Measurements from ENCODE around the gene RAB40C.

Gene RAB40C

GRCh38 chr16:574021-574760, 15.7 kb upstream of the RAB40C start:
- no peak for DNase-seq (ENCODE audit: low read depth in 2 of 2)

GRCh38 chr16:575354-576196, 14.3 kb upstream of the RAB40C start:
- DNase-seq (ENCODE audit: low read depth in 2 of 2) = no peak

DNA sequence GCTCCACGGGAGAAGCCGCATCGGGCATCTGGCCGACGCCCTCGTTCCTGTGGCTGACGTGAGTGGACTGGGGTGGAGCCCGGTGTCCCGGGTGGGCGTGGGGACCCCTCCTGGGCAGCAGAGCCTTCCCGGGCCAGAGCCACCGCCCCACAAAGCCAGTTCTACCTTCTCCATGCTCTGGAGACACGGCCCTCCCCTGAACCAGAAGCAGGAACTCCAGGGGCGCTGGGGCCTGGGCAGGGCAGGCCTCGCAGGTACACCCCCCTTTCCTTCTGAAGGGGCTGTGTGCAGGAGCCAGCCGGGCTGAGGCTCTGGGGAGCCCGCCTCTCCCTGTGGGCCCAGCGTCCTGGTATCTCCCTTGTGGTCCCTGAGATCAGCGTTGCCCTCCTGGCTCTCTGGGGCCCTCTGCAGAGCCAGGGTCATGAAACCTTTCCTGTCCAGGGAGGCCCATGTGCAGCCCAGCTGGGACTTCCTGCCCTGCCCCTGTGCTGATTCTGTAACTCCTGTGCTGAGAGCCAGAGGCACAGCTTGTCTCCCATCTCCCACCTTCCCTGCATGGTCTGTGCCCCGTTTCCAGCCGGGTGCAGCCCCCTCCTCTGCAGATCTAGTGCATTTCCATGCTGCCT, 13.6 kb upstream of the RAB40C start:
- DNase-seq (ENCODE audit: low read depth in 2 of 2) = no peak

DNA sequence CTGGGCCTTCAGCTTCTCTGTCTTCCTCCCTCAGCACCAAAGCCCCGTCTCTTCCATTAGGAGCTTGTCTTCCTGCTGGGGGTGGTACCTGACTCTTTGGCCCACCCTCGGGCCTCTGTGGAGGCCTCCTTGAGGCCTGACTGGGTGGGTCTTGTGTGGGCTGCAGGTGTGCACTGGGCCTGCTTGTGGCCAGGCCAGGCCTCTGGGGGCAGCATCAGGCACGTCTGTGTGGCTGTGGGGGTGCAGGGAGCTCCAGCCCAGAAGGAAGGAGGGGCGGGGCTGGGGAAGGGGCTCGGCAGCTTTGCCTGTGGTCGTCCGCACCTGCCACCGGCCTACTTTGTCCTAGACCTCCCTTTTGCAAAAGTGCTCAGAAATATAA, 13.1 kb upstream of the RAB40C start:
- DNase-seq (ENCODE audit: low read depth in 2 of 2) = no peak

DNA sequence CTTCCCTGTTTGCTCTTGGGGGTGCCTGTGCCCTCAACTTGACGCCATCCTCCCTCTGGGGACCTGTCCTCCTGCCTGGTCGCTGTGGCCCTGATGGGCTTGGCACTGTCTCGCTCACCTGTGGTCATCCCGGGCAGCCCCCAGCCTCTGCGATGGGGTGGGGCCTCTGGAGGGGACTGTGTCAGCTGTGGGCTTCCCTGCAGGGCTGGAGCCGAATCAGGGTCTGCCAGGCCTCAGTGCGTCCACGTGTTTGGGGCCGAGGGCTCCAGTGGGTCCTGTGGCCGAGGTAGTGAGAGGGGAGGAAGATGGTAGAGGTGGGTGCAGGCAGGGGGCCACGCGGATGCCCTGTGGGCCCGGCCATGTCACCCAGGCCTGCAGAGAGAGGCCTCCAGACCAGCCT, 12.1 kb upstream of the RAB40C start:
- DNase-seq (ENCODE audit: low read depth in 2 of 2) = no peak

DNA sequence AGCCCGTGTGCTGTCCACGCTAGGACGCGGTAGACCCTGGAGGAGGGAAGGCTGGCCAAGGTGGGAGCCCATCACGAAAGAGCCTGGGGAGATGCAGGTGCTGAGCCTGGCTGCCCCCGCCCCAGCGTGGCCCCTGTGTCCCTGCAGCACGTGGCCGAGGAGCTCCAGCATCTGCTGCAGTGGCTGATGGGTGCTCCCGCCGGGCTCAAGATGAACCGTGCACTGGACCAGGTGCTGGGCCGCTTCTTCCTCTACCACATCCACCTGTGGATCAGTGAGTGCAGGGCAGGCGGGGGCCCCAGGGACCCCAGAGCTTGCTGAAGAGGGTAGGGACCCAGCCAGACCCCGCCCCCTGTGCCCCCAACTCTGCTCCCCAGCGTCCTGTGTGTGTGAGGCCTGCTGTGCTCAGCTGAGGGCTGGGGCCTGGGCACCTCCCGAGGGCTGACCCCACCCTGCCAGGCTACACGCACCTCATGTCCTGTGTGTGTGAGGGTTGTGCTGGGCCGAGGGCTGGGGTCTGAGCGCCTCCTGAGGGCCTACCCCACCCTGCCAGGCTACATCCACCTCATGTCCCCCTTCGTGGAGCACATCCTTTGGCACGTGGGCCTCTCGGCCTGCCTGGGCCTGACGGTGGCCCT, 11.5 kb upstream of the RAB40C start:
- no peak for DNase-seq (ENCODE audit: low read depth in 2 of 2)

GRCh38 chr16:578870-579405, 10.9 kb upstream of the RAB40C start:
- peak; percentile 36 to 56 for DNase-seq (ENCODE audit: low read depth in 2 of 2)

- DNase-seq (ENCODE audit: low read depth in 2 of 2) = no peak
These were observed 9.5 kb upstream of the RAB40C start for GRCh38 chr16:580141-580945.

DNA sequence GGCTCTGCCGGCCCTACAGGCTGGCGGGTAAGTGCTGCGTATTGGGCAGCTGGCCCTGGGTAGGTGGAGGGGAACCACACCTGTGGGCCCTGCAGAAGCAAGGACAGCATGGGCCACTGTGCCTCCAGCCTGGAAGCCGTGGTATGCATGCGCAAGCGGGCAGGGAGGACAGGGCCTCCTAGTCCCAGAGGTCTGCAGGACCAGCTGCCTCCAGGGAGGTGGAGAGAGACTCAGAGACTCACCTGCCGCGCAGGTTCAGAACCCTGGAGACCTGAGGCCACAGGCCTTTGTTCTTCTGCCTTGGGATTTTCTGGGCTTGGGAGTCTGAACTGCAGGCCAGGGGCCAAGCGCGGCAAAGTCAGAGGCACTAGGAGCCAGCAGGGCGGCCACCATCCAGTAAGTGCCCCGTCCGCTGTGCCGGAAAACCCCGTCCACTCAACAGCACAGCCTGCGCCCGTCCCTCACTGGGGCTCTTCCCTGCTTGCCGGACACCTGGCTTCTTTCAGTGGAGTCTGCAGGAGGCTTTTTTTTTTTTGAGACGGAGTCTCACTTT, 8.8 kb upstream of the RAB40C start:
- no peak for DNase-seq (ENCODE audit: low read depth in 2 of 2)

DNA sequence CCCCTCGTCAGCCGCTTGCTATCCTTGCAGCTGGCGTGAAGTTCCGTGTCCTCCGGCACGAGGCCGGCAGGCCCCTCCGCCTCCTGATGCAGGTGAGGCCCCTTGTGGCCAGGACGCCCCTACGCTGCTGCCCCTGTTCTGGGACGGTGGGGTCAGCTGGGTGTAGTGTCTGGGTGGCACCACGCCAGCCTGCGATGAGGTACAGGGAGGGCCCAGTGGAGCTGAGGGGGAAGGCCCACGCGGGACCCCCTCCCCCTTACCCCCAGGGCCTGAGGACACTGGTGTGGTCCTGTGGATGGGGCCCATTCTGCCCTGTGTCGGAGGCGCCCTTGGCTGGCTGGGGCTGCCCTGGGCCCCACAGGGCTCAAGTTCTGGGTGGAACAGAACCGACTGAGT, 7.7 kb upstream of the RAB40C start:
- DNase-seq (ENCODE audit: low read depth in 2 of 2) = no peak

DNA sequence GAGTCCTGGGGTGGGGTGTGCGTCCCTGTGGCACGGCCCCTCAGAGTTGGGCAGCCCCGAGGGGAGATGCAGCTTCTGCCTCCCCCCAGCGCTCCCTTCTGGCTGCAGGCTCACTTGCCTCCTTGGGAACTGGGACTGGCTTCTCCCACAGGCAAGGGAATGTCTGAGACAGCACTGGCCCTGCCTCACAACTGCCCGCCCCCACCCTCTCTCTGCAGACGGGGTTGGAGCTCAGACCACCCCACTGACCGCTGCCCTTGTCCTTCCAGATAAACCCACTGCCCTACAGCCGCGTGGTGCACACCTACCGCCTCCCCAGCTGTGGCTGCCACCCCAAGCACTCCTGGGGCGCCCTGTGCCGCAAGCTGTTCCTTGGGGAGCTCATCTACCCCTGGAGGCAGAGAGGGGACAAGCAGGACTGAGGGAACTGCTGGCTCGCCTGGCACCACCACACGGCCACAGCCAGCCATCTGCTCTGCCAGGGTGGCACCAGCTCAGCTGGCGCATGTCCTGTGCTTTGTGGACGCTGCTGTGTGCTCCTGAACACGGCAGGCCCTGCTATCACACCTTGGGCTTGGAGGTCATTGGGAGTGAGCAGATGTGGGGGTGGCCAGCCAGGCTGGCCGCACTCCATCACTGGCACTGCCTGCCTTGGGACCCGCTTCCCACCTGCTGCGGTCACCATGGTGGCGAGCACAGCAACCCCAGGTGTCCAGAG, 7.1 kb upstream of the RAB40C start:
- no peak for DNase-seq (ENCODE audit: low read depth in 2 of 2)

DNA sequence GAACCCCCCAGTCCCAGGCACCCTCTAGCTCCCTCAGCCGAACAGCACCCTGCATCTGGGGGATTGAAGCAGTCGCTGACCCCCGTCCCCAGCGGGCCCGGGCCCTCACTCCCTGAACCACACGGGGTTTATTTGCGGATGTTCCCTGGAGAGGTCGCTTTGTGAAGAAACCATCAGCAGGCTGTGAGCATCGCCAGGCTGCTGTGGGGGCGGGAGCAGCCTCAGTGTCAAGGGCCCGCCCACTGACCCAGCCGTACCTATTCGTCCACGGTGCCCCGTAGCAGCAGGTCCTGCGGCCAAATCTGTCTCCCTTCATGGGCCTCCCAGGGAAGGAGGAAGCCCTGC, 6.4 kb upstream of the RAB40C start:
- DNase-seq (ENCODE audit: low read depth in 2 of 2) = no peak

DNA sequence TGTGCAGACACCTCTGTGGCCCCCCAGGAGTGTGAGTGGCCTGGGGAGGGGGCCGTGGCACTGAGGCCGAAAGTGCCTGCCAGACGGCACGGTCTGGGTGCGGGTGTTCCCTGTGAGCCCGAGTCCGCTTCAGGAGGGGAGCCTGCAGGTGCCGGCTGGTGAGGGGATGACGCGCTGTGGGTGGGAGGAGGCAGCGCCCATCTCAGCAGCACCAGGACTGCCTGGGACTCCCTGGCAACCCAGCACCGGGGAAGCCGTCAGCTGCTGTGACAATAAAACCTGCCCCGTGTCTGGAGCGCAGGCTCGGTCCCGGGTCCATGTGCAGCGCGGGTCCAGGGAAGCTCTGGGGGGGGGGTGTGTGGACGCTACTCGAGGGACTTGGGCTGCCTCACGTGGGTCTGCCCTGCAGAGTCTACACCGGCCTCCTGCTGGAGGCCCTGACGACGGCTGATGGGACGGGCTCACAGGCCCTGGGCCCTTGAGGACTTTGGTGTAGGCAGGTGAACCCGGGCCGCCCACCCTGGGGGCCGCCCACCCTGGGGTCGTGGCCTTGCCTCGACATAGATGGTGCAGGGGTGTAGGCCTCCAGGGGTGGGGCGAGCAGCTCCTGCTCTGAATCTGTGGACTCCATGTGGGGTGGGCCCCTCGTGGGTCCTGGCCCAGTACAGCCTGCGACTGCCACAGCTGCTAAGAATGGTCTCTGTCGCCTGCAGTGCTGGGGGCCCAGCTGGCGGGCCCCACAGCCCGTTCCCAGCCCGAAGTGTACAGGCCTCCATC, 5.9 kb upstream of the RAB40C start:
- no peak for DNase-seq (ENCODE audit: low read depth in 2 of 2)

GRCh38 chr16:585351-585750, 4.5 kb upstream of the RAB40C start:
- DNase-seq (ENCODE audit: low read depth in 2 of 2) = no peak

DNA sequence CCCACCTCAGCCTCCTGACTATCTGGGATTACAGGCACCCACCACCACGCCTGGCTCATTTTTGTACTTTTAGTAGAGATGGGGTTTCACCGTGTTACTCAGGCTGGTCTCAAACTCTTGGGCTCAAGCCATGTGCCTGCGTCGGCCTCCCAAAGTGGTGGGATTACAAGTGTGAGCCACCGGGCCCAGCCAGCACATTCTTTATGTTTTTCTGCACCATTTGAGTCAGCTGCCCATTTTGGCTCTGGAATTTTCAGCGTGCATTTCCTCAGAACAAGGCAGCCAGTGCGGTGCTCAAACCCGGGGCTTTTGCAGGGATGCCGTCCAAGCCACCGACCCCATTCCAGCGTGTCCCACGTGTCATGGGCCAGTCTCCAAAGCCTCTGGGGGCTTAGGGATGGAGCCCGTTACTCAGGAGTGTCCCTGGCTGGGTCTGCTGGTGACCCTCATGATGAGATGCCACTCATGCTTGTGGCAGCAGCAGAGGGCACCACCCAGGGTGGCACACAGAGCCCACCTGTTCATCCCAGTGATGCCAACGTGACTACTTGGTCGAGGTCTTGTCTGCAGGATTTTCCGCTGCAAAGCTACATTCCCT, 3.7 kb upstream of the RAB40C start:
- no peak for DNase-seq (ENCODE audit: low read depth in 2 of 2)

GRCh38 chr16:586645-587590, 2.9 kb upstream of the RAB40C start:
- DNase-seq (ENCODE audit: low read depth in 2 of 2) = no peak

DNA sequence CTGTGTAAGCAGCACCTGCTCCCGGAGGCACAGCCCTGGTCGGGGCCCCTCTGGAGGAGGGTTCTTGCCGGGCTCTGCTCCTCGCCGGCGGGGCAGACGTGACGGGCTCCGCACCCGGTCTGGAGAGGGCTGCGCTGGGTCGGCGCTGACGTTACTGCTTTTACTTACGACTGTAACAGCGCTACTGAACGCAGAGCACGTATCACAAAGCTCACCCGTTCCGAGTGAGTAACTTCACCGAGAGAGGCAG, 1.3 kb upstream of the RAB40C start:
- peak; percentile 32 to 46 for DNase-seq (ENCODE audit: low read depth in 2 of 2)

DNA sequence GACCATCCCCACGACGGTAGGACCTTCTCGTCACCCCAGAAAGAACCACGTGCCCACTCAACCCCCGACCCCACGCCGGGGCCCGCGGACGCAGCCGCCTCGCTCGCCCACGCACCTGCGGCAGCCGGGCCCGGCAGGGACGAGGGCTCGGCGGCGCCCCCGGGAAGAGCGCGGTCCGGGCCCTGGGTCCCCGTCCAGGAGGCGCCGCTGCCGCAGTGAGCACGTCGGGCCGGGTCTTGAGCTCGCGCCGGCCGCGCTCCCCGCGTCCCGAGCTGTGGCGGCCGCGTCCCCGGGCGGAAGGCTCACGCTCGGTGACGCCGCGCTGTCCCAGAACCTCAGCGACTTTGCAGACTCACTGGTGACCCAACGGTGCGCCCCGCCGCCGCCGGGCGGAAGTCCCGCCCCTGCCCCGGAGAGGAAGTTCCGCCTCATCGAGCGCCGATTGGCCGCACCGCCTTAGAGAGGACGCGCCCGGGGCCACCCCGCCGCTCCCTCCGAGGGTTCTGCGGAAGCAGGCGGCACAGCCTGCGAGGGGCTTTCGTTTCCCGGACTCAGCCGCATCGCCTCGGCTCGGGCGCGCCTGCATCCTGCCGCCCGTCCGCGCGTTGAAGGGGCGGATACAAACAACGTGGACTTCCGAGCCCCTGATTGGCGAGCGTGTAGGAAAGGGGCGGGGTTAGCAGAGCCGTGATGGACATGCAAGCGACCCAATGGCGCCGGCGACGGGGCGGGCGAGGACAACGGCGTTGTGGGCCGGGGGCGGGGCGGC, 793 bp upstream of the RAB40C start:
- DNase-seq (ENCODE audit: low read depth in 2 of 2) = peak; percentile 94 to 96

Data from stimulated activated CD8-positive, alpha-beta memory T cell treated with anti-CD3 and anti-CD28 coated beads, Interleukin-2, amount 100 ng/mL, for 48 hours (primary cell).